ENCODE data around the gene SPATA13.

Gene SPATA13

DNA sequence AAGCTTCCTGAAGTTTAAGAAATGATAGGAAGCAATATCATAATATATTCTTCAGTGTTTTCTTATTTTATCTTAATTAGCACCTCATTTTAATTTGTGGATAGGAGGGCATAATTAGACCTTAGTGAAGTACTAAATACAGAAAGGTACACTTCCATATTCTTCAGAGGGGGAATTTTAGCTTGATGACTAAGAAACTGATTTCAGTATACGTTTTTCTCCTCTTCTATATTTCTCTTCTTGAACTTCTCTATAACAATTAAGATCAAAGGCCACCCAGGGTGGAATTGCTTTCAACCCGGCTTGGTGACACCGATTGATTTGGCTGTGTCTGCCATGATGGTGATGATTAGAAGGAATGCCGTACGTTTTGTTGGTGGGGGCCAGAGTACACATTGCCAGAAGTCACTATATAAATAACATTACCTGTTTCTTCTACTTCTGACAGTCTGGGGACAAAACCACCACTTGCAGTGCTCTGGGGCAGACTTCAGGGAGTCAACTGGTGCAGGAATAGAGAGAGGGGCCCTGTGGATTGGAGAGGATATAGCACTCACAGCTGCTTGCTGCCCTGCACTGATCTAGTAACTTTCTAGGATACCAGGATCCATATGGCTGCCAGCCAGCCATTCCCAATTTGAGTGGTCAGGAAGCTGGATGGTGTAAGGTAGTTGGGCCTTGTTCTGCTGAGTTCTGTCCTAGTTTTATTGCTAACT is 73.8 kb downstream of the SPATA13 start:
- DNase-seq, result no peak

DNA sequence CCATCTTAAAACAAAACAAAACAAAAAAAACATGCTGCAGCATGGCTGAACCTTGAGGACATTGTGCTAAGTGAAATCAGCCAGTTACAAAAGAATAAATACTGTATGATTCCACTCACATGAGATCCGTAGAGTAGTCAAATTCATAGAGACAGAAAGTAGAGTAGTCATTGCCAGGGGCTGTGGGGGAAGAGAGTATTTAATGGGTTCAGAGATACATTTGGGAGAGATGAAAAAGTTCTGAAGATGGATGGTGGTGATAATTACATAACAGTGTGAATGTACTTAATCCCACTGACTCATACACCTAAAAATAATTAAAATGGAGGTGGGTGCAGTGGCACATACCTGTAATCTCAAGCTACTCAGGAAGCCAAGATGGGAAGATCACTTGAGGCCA is 76.8 kb downstream of the SPATA13 start:
- no peak for DNase-seq
- TF ChIP-seq POLR2A (IDR thresholded peaks at IDR 0.05; ENCODE audit: low read length) (no peak), GATA1 (IDR thresholded peaks at IDR 0.05; ENCODE audit: low read depth, low read length) (no peak)

More for the DNA sequence above, 73.8 kb downstream of the SPATA13 start:
- TF ChIP-seq POLR2A (IDR thresholded peaks at IDR 0.05; ENCODE audit: low read length) (no peak), GATA1 (IDR thresholded peaks at IDR 0.05; ENCODE audit: low read depth, low read length) (no peak)

DNA sequence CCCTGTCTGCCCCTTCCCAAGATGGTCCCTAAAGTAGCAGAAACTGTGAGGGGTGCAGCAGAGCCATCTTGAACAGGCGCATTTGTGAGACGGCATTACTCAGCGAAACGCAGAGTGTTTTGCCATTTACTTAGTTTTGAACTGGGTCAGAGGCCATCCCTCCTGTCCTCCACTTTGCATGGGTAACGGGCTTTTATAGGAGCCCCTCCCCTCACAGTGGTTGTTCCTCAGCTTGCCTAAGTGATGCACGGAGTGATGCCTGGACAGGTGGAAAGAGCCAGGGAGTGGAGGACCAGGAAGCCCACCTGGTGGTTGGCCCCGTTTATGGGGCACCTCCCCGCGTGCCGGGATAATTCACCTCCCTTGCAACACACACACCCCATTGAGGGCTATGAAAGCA is 80.8 kb downstream of the SPATA13 start:
- TF ChIP-seq GATA1 (IDR thresholded peaks at IDR 0.05; ENCODE audit: low read depth, low read length) (no peak), POLR2A (IDR thresholded peaks at IDR 0.05; ENCODE audit: low read length) (no peak)
- no peak for DNase-seq

DNA sequence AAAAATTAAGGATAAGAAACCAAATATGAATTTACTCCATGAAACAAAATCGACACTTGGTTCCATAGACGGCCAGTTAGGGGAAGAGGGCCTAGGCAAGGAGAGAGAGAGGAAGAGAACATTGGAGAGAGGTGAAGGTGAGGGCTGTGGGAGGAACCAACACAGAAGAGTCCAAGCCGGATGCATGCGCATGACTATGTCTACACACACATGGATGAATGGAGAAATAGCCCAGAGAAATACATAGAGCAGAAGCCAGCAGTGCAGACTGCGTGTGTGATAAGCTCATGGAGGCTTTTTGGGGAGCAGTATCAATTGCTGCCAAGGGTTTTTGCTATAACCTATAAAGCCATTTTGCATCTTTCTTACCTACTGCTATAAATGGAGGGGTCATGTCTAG is 81.6 kb downstream of the SPATA13 start:
- DNase-seq, result no peak
- no peak for TF ChIP-seq POLR2A (IDR thresholded peaks at IDR 0.05; ENCODE audit: low read length)
- TF ChIP-seq GATA1 (IDR thresholded peaks at IDR 0.05; ENCODE audit: low read depth, low read length), result no peak

DNA sequence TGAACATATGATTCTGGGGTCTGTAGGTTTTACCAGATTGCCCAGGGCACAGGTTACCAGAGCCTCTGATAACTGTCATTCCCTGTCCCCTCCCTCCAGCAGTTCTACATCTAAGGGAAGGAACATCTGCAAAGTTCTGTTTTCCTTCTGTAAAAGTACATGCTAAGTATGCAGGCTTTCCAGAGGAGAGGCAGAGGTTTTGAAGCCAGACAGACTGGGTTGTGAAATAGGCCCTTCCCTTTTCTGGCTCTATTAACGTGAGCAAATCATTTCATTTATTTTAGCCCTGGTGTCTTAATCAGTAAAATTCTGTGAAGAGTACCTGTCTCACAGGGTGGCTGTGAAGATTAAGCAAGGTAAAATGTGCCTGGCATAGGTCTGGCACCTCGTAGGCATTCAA is 82.8 kb downstream of the SPATA13 start:
- TF ChIP-seq GATA1 (IDR thresholded peaks at IDR 0.05; ENCODE audit: low read depth, low read length), result no peak
- TF ChIP-seq POLR2A (IDR thresholded peaks at IDR 0.05; ENCODE audit: low read length), result no peak
- DNase-seq, result no peak

DNA sequence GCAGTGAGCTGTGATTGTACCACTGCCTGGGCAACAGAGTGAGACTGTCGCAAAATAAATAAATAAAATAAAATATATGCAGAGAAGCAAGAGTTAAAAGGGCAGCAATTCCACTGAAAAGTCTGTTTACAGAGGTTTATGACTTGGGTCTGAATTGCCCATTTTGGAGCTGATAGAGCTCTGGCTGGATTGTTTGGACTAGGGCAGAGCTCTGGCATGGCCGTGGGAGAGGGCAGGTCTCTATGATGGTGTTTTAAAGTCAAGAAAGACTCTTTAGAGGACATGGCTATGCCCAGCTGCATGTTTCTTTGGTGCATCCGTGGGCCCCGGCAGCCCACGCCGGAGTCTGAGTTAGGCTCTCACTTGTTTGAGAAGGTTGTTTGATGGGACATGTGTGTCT is 84.3 kb downstream of the SPATA13 start:
- TF ChIP-seq GATA1 (IDR thresholded peaks at IDR 0.05; ENCODE audit: low read depth, low read length) (no peak), POLR2A (IDR thresholded peaks at IDR 0.05; ENCODE audit: low read length) (no peak)
- DNase-seq, result no peak

DNA sequence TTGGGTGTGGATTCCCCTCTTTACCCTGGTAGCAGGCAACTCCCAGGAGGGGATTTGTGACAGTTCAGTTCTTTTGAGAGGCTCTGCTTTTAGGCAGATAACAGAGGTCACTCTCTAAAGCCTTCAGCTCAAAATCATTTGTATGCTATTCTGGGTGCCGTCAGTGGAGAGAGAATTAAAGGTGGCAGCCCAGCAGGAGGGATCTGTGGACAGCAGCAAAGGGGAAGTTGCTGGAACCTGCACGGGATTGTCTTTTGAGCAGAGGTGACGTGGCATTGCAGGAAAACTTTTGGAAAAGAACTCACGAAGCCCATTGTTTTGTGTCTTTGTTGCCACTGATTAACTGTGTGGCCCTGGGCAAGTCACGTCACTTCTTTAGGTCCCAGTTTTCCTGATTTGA is 86.5 kb downstream of the SPATA13 start:
- DNase-seq, result no peak

DNA sequence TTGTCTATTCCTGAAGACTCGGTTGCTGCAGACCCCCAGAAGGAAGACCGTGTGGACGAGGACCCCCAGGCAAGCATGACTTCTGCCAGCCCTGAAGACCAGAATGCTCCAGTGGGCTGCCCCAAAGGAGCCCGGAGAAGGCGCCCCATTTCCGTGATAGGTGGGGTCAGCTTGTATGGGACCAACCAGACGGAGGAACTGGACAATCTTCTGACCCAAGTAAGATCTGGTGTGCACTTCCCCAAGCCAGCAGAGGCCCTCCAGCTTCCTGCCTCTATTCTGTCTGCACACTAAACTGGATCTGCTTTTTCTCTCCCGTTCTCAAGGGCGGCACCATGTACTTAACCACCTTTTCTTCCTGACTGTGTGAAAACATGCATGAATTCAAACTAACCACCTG is 89.1 kb downstream of the SPATA13 start:
- no peak for DNase-seq
- TF ChIP-seq POLR2A (IDR thresholded peaks at IDR 0.05; ENCODE audit: low read length), result no peak
- TF ChIP-seq GATA1 (IDR thresholded peaks at IDR 0.05; ENCODE audit: low read depth, low read length), result no peak

More for the DNA sequence above, 86.5 kb downstream of the SPATA13 start:
- TF ChIP-seq POLR2A (IDR thresholded peaks at IDR 0.05; ENCODE audit: low read length) (no peak), GATA1 (IDR thresholded peaks at IDR 0.05; ENCODE audit: low read depth, low read length) (no peak)

DNA sequence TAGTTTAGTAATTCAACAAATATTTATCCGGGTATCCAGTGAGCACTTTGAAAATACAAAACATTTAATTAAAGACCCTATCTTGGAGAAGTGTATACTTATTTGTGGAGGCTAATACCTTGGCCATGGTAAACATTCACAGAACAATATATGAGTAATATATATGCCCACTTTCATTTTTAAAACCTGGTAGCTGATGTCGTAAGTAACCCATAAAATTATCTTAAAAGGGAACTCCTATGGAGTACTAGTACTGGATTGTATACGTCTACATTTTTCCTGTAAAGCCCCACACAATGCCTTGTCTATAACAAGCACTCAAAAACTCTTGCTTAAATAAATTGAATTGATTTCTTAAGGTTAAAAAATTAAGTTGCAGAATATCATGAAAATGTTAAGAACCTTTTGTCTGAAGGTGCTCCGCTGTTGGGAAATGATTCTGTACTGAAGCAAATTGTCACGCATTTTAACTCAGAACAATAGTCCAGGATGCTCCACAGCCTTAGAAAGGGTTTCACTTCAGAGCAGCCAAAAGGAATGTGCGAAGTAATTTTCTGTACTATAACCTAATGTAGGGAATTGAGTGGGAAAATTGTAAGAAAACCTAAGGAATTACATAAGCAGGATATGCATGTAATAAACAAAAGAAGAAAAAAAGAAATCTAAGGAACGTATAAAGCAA is 90.0 kb downstream of the SPATA13 start:
- DNase-seq, result no peak
- TF ChIP-seq GATA1 (IDR thresholded peaks at IDR 0.05; ENCODE audit: low read depth, low read length) (no peak), POLR2A (IDR thresholded peaks at IDR 0.05; ENCODE audit: low read length) (no peak)

DNA sequence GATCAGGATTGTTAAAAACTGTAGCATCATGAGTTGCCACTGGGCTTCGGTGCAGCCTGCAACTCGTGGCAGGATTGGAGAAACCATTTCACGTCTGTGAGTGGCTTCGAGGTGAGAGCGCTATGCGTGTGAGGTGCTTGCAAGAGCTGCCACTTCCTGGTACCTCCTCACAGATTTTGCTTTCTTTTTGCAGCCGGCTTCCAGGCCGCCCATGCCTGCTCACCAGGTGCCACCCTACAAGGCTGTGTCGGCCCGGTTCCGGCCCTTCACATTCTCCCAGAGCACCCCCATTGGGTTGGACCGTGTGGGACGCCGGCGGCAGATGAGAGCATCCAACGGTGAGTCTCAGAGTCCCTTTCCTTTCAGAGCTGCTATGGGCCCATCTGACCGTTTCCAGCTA is 91.0 kb downstream of the SPATA13 start:
- TF ChIP-seq GATA1 (IDR thresholded peaks at IDR 0.05; ENCODE audit: low read depth, low read length) (no peak), POLR2A (IDR thresholded peaks at IDR 0.05; ENCODE audit: low read length) (no peak)

DNA sequence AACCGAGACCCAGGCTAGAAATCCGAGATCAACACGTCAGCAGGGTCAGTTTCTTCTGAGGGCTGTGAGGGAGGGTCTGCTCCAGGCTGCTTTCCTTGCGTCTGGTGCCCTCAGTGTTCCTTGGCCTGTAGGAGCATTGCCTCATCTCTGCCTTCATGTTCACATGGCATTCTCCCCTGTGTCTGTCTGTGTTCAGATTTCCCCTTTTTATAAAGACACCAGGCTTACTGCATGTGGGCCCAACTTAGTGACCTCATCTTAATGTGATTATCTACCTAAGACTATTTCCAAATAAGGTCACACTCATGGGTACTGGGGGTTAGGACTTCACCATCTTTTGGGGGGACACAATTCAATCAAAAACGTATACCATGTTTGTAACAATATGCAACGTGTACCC is 91.6 kb downstream of the SPATA13 start:
- TF ChIP-seq GATA1 (IDR thresholded peaks at IDR 0.05; ENCODE audit: low read depth, low read length) (no peak), POLR2A (IDR thresholded peaks at IDR 0.05; ENCODE audit: low read length) (no peak)
- no peak for DNase-seq

More for the DNA sequence above, 91.0 kb downstream of the SPATA13 start:
- no peak for DNase-seq

DNA sequence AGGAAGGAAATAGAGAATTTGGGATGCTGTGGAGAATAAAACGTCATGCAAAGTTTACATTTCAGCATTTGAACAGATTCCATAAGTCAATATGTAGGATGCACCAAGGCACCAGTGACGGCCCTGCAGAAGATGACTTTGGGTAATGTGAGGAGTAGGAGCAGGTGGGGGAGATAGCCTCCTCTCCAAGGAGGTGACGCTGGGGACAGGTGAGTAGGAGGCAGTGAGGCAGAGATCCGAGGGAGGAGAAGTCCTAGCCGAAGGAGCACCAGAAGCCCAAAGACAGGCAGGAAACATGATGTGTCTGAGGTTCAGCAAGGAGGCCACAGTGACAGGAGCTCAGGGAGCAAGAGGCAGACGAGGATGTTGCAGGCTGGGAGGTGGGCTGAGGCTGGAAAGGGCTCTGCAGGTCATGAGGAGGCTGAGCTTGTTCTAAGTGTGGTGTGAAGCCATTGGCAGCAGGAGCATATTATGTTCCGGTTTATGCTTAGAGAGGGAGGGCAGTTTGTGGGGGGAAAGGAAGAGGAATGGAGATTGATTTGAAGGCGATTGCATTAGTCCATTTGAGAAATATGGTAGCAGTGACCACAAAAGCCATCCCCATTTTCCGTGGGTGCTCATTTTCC is 93.1 kb downstream of the SPATA13 start:
- TF ChIP-seq GATA1 (IDR thresholded peaks at IDR 0.05; ENCODE audit: low read depth, low read length), result no peak
- no peak for TF ChIP-seq POLR2A (IDR thresholded peaks at IDR 0.05; ENCODE audit: low read length)
- DNase-seq, result no peak

DNA sequence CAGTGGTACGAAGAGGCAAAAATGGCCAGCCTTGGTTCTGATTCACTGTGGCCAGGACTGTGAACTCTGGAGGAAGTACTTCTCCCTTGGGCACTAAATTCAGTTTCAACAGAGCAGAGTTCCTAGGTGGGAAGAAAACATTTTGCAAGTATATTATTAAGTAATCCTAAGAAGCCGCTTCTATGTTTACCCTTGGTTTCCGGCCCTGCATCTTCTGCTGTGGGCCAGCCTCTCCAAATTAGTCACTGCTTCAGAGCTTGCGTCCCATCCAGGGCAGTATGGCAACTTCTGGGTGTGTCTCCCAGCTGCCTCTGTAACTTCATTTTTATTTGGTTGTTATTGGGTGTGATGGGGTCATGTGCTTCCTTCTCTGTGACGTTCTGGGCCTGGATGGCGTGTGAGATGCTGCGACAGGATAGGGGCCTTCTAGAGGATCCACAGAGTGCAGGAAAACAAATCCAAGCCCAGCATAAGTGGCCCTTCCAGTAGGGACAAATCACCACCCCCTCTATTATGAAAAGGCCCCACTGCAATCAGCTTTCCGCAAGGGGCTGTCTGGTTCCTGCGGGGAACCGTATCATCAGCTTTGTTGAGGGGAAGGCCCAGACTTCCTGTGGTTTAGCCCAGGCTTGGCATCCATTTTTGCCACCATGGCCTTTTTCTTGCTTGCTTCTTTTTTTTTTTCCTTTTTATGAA is 93.8 kb downstream of the SPATA13 start:
- TF ChIP-seq POLR2A (IDR thresholded peaks at IDR 0.05; ENCODE audit: low read length) (no peak), GATA1 (IDR thresholded peaks at IDR 0.05; ENCODE audit: low read depth, low read length) (no peak)
- no peak for DNase-seq

DNA sequence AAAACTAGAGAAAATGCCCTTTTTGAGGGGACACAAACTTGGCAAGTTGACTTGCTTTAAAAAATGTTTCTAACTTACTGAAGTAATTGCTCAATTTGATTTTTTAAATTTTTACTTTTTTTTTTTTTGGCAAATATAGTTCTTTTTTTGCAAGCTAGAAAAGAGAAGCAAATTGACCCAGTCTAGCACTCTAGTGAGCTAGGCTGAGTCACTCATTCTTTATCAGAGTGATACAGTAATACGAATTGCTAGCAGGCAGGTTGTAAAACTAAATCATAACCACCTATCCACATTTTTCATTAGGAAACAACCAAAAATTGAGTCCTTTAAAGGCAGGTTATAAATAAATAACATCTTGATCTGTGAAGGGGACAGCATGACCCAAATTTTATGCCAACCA is 97.0 kb downstream of the SPATA13 start:
- no peak for TF ChIP-seq GATA1 (IDR thresholded peaks at IDR 0.05; ENCODE audit: low read depth, low read length)
- no peak for TF ChIP-seq POLR2A (IDR thresholded peaks at IDR 0.05; ENCODE audit: low read length)
- no peak for DNase-seq

Data from erythroblast (primary cell).